HG02759 (cell line): ENCODE results near the gene FOXJ3.
"Not testable (repeated sequence)": the region's sequence is repeated elsewhere in the genome, so short reads cannot be mapped to it uniquely, and the experiment has no call there.

Experiments used
- ATAC-seq: cut with Tn5 transposase; IDR thresholded peaks from one replicate; pipeline ENCODE4 v1.9.1; 2021; ENCODE audit warnings: mild to moderate bottlenecking, moderate library complexity; ENCODE audit not compliant: unreplicated experiment

FOXJ3 gene

DNA sequence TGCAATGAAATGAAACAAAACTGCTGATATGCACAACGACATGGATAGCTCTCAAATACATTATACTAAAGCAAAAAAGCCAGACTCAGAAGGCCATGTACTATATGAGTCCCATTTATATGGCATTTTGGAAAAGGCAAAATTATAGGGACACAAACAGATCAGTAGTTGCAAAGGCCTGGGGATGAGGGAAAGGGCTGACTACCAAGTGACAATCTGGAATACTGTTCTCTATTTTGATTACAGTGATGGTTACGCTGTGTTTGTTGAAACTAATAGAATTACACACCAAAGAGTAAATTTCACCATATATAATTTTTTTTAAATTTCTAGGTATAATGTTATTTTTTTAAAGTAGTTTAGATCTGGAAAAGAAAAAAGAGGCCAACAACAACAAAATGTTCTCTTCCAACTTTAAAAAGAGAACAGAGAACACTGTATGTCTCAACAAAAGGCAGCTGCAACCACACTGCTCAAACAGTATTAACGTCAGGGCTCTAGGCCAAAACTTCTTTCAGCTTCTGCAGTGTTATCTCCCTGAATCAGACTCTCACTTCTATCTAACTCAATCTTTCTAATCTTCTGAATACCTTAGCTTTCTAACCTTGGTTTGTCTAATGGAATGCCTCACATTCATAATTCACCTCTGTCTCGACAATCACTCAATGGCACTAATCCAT lies 75.8 kb downstream of the FOXJ3 start:
- ATAC-seq, result no peak

DNA sequence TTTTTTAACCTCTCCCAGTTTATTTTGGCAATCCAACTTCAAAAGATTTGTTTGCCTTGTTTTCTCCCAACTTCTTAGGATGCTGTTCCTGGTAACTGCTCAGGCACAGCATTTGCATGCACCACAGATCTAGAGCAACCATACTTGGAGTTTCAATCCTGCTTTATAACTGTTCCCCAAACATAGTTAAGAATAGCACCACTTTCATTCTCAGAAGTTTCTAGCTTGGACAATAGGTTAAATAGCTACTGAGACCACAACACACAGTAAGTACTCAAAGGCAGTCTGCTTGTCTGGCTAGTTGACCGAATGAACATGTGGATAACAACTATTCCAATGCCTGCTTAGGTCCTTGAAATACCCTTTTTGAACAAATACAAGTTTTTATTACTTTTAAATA lies 76.8 kb downstream of the FOXJ3 start:
- ATAC-seq, result no peak

DNA sequence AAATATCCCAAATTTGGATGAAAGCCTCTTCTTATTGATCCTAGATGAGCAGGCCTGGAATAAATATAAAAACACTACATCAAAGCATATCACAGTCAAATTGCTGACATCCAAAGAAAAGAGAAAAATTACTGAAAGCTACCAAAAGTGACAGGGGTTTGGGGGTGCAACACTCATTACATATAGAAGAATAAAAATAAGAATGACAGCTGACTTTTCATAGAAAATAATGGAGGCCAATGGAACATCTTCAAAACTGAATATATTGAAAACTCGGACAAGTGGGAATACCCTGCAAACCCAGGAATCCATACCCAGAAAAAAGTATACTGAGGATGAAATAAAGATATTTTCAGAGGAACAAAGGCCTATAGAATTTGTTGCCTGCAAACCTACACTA lies 84.0 kb downstream of the FOXJ3 start:
- no peak for ATAC-seq

DNA sequence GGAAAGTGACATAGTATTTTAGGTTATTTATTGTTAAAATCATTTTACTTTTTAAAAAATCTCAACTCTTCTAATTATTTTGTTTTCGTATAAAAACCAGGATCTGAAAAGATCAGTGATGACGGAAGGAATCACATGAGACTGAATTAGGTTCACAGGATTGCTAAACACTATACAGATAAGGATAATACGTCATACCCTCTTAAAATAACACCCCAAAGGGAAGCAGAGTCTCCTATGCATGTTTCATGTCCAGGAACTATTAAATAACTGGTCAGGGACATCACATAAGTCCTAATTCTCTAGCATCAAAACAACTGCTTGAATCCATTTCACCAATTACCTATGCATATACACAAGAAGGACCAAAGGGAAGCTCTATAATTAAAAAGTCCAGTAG lies 84.9 kb downstream of the FOXJ3 start:
- no peak for ATAC-seq

DNA sequence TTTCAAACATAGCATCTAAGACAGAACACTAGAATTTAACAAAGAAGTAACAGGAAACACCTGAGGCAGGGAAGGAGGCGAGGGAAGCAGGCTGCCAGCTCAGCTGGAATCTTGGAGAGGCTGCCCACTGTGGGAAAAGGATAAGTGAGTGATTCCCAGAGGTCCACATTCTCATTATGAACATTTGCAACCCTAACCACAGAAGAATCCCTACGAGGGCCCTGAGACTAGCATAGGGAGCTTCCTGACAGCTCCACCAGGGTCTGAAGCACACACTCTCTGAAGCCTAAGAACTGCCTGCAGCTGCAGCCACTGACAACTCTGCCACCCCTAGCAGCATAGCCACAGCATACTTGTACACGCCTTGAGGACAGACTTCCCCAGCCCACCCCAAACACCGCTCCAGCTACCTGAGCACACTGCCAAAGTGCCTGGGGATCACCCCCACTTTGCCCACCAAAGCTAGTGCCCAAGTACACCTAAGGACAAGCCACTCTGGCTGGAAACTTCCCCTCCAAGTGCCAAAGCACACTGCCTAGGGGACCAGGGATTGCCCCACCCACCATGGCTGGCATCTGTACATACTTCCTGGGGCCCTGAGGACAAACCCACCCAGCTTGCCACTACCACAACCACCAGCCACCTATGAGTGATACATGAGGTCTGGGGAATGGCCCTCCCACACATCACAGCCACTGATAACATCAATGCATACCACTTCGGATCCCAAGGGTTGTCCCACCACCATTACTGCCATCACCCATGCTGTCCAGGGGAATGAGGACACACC lies 93.9 kb downstream of the FOXJ3 start:
- no peak for ATAC-seq

DNA sequence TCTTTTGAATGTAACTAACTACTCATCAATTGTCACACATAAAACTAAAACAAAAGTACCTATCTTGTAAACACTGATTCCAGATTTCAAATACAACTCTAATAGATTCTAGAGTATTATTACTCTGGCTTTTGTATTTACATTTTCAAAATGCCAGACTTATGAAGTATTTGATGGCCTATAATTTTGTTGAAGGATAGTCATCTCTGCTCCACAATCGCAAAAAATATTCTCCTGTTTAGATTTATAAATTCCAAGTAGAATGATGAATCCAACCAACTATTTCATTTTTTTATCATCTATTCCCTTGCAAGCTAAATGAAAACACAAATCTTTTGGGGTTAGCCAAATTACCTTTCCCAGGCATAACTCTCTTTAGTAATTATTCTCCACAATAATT lies 95.5 kb downstream of the FOXJ3 start:
- no peak for ATAC-seq

DNA sequence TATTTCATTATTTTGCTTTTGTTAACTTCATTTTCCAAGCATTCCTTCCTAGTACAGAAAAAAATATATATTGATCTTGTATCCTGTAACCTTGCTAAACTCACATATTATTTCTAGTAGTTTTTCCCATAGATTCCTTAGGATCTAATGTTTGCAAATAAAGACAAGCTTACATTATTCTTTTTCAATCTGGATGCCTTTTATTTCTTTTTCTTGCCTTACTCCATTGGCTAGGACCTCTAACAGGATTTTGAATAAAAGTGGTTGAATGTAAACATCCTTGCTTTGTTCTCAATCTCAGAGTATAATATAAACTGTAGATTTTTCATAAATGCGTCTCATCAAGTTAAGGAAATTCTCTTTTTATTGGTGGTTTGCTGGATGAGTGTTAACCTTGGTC lies 96.0 kb downstream of the FOXJ3 start:
- ATAC-seq, result no peak

DNA sequence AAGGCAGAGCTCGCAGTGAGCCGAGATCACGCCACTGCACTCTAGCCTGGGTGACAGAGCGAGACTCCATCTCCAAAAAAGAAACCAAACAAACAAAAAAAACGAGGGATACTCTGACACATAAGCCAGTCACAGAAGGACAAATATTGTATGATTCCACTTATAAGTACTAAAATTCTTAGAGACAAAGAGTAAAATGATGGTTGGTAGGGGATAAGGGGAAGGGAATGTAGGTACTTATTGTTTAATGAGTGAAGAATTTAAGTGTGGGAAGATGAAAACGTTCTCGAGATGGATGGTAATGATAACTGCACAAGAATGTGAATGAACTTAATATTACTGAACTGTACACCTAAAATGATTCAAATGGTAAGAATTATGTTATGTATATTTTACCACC lies 103.8 kb downstream of the FOXJ3 start:
- ATAC-seq, result no peak

DNA sequence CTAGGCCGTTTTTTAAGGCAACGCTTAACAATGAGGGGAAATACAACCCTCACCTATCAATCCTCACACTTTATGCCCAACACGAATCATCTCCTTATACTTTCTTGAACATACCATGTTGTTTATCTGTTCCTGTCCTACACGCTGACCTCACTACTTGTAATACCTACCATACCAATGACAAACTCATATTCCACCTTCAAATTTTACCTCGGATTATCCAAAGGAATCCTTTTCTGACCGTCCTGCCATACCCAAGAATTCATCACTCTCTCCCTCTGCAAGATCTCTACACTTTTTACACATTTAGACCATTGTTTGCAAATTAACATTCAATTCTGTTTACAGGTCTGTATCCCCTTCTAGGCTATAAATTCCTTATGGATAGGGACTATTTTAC lies 106.1 kb downstream of the FOXJ3 start:
- ATAC-seq, result no peak

DNA sequence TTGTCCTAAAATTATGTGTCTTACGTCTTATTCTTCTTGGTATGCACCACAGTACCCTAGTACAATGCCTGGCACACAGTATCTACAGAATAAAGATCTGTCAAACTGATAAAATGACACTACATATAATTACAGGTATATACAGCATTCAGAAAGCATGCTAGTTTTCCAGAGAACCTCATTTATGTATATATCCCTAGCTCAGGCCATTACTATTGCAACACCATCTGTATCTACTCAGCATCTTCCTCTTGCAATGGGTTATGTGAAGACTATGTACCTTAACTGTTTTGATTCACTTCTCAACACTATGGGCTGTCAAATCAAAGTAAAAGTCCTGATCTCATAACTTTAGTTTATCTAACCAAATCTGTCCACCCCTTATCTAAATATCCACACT lies 112.0 kb downstream of the FOXJ3 start:
- no peak for ATAC-seq

DNA sequence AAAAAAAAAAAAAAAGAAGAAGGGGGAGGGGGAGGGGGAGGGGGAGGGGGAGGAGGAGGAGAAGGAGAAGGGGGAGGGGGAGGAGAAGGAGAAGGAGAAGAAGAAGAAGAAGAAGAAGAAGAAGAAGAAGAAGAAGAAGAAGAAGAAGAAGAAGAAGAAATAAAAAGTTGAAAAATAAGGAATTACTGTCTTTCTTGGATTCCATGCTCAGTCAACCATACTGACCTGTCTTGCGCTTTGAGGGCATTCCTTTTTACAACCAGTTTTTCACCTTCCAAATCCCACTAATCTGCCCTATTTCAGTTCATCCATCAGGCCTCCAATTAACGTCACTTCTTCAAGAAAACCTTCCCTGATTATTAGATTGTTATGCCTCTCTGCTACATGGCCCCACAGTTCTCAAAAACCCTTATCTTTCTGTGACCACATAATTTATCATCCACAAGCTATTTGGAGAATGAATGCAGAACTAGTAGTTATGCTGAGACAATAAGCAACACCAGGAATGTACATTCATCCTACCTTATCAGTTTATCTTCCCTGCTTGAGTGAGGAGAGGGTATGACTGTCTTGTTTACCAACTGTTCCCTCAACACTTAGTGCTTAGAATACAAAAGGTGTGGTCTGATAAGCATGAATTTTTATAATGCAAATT lies 113.0 kb downstream of the FOXJ3 start:
- ATAC-seq, result no peak

DNA sequence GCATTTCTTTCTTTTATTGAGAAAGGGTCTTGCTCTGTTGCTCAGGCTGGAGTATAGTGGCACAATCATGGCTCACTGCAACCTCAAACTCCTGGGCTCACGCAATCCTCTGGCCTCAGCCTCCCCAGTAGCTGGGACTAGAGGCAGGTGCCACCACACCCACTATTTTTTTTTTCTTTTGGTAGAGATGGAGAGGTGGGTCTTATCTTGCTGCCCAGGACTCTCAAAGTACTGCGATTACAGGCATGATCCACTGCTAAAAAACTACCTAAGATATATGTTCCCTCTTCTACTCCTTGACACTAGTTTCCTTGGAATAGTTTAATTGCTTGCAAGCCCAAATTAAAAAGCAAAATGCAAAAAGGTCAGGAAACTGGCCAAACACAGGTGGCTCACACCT lies 113.6 kb downstream of the FOXJ3 start:
- no peak for ATAC-seq

DNA sequence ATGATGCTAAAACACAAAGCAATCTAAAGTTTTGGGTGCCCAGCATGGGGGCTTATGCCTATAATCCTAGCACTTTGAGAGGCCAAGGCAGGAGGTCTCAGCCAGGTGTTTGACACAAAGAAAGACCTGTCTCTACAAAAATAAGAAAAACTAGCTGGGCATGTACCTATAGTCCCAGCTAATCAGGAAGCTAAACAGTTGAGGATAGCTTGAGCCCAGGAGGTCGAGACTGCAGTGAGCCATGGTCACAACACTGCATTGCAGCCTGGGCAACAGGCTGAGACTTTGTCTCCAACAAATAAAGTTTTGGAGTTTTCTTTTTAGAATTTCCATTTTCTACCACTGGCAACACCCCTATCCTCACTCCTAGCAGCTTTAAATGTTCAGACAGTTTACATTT lies 115.4 kb downstream of the FOXJ3 start:
- ATAC-seq, result no peak

DNA sequence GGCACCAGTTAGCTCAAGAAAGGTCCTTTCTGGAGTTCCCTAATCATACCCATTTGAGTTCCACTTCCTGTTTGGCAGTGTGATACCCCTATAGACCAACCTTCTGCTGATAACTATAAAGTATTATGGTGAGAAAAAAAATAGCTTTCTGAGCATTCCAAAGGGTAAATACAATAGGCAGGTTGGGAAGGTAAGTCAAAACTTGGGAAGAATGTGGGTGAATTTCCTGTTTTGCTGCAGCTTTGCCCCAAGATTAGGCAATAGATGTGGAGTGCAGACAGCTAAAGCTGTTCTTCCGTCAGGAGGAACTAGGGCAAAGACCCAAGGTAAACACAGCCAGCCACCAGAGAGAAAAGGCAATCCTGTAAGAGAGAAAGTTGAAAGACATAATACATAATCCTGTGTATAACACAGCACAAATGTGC lies 120.6 kb downstream of the FOXJ3 start:
- ATAC-seq, result no peak

DNA sequence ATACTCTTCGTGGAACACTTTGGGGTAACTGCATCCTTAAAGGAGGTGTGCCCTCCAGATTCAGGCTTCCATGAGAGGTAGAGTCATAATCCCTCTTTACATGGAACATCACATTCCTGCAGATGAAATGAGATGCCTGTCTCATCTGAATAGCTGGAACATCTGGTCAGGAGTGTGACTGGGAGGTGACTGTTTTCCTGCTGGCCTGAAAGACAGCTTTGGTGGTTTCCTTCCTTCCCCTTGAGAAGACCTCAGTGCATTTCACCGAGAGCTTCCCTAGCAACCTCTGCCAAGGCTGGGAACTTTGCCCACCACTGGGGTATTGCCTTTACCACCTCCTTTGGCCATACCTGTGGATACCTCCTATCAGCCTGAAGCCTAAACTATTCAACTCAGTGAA lies 123.8 kb downstream of the FOXJ3 start:
- no peak for ATAC-seq

DNA sequence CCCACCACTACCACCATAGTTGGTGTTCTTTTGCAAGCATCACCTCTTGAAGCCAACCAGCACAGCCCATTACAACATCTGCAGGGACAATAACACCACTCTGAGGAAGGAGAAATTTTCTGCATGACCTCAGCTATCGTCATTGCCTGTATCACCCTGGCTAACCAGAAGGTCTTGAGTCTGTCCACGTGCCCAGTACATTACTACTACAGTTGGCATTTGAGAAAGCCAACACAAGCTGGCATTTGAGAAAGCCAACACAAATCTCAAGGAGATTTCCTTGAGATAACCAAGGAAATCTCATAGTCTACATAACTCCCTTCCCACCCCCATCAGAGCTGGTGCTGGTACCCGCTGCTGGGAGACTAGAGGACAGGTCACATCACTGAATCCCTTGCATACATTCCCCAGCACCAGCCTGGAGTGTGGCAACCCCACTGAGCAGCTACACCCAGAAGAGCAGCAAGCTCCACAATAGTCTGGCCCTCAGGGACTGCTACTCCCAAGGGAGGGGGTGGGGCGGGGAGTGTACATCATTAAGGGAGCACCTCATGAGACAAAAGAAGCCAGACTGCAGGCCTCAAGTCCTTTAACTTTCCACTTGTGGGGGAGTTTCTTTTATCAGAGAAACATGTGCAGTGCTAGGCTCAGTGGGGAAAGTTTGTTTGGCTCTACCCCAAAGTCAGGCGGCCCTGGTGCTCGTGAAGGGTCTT lies 124.5 kb downstream of the FOXJ3 start:
- ATAC-seq, result no peak

DNA sequence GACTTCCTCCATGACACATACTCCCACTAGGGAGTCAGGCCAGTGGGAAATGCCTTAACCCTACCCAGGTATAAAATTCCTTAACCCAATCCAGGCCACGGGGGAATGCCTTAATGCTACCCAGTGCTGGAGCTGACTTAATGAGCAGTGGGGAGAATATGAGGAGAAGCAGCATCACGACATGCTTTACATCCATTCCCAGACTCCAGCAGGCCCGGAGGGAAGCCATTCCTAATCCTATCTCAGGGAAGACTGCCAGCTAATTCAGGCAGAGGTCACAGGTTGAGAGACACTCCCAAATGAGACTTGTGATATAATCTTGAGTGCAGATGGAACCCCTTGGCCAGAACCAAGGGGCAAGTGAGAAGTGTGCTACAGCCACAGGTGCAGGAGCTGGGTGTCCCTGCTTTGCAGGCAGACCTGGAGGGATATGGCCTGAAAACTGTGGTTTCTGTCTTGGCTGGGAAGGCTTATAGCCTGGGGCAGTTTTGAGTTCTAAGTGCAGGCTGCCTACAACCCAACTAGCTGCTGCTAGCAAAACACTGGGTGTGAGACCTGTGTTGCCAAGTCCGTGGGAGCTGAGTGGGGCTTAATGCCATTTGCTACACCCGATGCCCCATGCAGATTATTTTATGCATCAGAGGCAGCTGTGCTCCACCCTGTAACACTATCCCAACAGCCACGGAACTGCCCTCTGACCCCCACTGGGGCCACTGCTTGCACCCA lies 125.3 kb downstream of the FOXJ3 start:
- ATAC-seq, result no peak

DNA sequence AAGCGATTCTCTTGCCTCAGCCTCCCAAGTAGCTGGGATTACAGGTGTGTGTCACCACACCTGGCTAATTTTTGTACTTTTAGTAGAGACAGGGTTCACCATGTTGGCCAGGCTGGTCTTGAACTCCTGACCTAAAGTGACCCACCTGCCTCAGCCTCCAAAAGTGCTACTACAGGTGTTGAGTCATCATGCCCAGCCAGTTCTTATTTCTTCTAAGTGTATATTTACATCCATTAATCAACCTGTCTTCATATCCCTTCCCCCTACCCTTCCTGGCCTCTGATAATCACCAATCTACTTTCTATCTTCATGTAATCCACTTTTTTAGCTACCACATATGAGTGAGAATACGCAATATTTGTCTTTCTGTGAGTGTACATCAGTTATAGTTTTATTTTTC lies 128.1 kb downstream of the FOXJ3 start:
- not testable (repeated sequence) for ATAC-seq

DNA sequence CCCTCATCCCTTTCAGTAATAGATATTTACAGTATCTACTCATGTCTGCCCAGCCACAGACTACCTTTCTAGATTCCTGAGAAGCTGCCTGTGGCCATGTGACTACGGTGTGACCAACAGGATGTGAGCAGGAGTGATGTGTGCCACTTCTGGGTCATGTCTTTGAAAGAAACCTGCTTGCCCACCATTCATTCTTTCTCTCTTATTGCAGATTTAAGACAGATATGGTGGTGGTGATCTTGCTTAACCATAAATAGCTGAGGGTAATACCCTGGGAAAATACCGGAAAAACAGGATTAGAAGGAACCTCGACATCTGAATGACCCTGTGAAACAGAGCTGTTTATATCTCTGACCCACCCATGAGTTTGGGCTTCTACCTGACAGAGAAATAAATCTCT lies 128.9 kb downstream of the FOXJ3 start:
- no peak for ATAC-seq

DNA sequence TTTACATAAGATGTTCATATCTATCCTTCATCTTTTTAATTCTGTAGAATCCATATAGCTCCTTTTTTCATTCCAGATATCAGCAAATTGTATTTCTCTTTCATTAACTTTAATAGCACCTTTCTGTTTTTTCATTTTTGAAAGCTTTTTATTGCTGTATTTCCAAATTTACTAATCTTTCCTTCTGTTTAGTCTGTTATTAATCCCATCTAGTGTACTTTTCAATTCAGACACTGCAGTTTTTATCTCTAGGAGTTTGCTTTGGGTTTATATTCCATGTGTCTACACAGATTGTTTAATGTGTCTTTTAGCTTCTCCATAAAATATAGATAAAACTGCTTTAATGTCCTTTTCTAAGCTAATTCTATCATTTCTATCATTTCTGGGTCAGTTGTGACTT lies 133.0 kb downstream of the FOXJ3 start:
- no peak for ATAC-seq

DNA sequence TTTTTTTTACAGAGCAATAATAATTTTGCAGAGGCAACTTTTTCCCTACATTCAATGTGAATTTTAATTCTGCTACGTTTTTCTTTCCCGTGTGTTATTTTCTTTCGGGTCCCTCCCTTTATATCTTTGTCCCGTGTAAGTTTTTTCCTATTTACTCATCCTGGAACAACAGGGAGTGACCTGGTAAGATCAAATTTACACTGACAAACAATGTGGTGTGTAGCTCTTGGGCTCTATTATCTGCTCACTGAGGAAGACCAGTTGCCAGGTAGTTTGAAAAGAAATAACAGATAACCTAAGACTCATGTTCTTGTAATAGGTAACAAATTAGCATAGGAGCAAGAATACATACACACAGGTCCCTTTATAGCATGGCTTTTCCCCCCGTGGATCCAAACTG lies 136.8 kb downstream of the FOXJ3 start:
- ATAC-seq, result no peak
